ENCODE data around the gene ADAMTS18. TPM values are rescaled to one million over a fixed set of nuclear protein-coding genes. Genes with fewer than 3 reads are reported as not detected.

ADAMTS18 gene
- total and polyA plus RNA-seq, 7 donors: 0.04 to 0.16 TPM; not detected in 5

- H3K36me3 ChIP-seq: no peaks in the 10 kb centered on the region
- 38 to 42% methylated on average over 2 of the region's 2 CpGs for WGBS, 2 donors
- TF ChIP-seq POLR2A (IDR thresholded peaks at IDR 0.05) (no peak), POLR2AphosphoS5 (IDR thresholded peaks at IDR 0.05) (no peak), EP300 (IDR thresholded peaks at IDR 0.05) (no peak), CTCF (IDR thresholded peaks at IDR 0.05) (no peak)
- DNase-seq: no peak
- intact Hi-C loops (cut with DNase I): loop anchor here (5.0 kb wide), 1 partner anchor 144 kb away; no protein-coding TSS in a partner anchor
- H3K27me3 ChIP-seq: peaks cover 14 to 39% (median 26%) of the 10 kb centered on the region in 3 donors
- peaks cover 0 to 19% (median 9%) of the 10 kb centered on the region in 4 donors for H3K4me1 ChIP-seq
- H3K9me3 ChIP-seq: no peaks in the 10 kb centered on the region
- H3K27ac ChIP-seq: no peak overlapping the region
- H3K4me3 ChIP-seq: no peak overlapping the region
Observed at GRCh38 chr16:77437859-77438258, 3.0 kb upstream of the ADAMTS18 start.

- TF ChIP-seq POLR2AphosphoS5 (IDR thresholded peaks at IDR 0.05) (no peak), POLR2A (IDR thresholded peaks at IDR 0.05) (no peak), EP300 (IDR thresholded peaks at IDR 0.05) (no peak), CTCF (IDR thresholded peaks at IDR 0.05) (no peak)
- WGBS, 2 donors: 13 to 19% methylated on average over 20 of the region's 20 CpGs
- H3K4me1 ChIP-seq: peaks cover 0 to 19% (median 9%) of the 10 kb centered on the region in 4 donors
- H3K9me3 ChIP-seq: no peaks in the 10 kb centered on the region
- no peak overlapping the region for H3K27ac ChIP-seq
- H3K27me3 ChIP-seq: peaks cover 14 to 64% (median 34%) of the 10 kb centered on the region in 3 donors
- no peak overlapping the region for H3K4me3 ChIP-seq
- no peaks in the 10 kb centered on the region for H3K36me3 ChIP-seq
- DNase-seq: no peak
- intact Hi-C loops (cut with DNase I): loop anchor here (5.0 kb wide), 1 partner anchor 147 kb away; no protein-coding TSS in a partner anchor
Observed at GRCh38 chr16:77435272-77435820, 512 bp upstream of the ADAMTS18 start.

- no peak for TF ChIP-seq EP300 (IDR thresholded peaks at IDR 0.05)
- no peak for TF ChIP-seq CTCF (IDR thresholded peaks at IDR 0.05)
- no peak for TF ChIP-seq POLR2A (IDR thresholded peaks at IDR 0.05)
- no peak for TF ChIP-seq POLR2AphosphoS5 (IDR thresholded peaks at IDR 0.05)
- H3K27me3 ChIP-seq: peaks cover 14 to 74% (median 37%) of the 10 kb centered on the region in 3 donors
- intact Hi-C loops (cut with DNase I): no loop called here
- 3 to 4% methylated on average over 17 of the region's 17 CpGs for WGBS, 2 donors
- DNase-seq: no peak
- H3K27ac ChIP-seq: no peak overlapping the region
- peaks cover 0 to 14% (median 6%) of the 10 kb centered on the region in 4 donors for H3K4me1 ChIP-seq
- H3K36me3 ChIP-seq: no peaks in the 10 kb centered on the region
- peak overlapping the region in 1 of 4 donors; percentile 7 for H3K4me3 ChIP-seq
- H3K9me3 ChIP-seq: no peaks in the 10 kb centered on the region
Observed at GRCh38 chr16:77434022-77434529, 758 bp downstream of the ADAMTS18 start.

DNA sequence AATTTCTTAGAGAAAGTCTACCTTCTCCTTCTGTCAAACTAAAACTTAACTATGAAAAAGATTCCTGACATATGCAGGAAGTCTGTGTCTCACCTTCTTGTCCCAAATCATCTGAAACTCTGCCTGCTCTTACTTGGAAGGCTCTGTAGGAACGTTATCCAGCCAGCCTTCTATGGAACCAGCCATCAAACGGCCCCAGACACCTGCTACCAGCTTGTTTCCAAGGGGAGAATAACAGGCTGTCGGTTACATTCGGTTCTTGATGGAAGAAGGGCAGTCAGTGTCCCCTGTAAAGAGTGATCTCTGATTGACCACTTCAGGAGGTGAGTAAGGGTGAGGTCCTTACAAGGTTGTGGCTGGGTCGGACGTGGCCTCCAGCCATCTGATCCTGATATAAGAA, 1.7 kb downstream of the ADAMTS18 start:
- DNase-seq: no peak
- no peak overlapping the region for H3K27ac ChIP-seq
- H3K4me1 ChIP-seq: peaks cover 0 to 11% (median 5%) of the 10 kb centered on the region in 4 donors
- TF ChIP-seq POLR2A (IDR thresholded peaks at IDR 0.05) (no peak), POLR2AphosphoS5 (IDR thresholded peaks at IDR 0.05) (no peak), CTCF (IDR thresholded peaks at IDR 0.05) (no peak), EP300 (IDR thresholded peaks at IDR 0.05) (no peak)
- H3K4me3 ChIP-seq: no peak overlapping the region
- no peaks in the 10 kb centered on the region for H3K9me3 ChIP-seq
- WGBS, 2 donors: 16 to 38% methylated on average over 6 of the region's 6 CpGs
- intact Hi-C loops (cut with DNase I): no loop called here
- peaks cover 14 to 78% (median 37%) of the 10 kb centered on the region in 3 donors for H3K27me3 ChIP-seq
- no peaks in the 10 kb centered on the region for H3K36me3 ChIP-seq

Measured in sigmoid colon (tissue), 7 donors.